ENCODE data around the gene KCNAB1.

DNA sequence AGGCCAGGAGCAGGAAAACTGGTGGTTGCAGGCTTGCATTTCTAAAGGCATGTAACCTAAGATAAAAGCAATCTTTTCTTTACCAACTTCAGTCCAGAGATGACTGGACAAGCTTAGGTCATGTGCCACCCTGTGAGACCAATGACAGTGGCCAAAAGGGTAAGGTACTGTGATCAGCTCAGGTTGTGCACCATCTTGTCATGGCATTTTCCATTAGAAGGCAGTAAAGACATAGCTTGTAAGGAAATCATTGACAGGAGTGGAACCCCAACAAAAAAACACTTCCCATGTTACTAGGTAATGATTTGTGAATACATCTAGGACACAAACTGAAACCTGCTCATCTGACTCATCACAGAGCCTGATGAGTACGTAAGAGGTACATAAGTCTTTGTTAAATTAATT lies 399.4 kb downstream of the KCNAB1 start:
- TF ChIP-seq, protein P1, sequence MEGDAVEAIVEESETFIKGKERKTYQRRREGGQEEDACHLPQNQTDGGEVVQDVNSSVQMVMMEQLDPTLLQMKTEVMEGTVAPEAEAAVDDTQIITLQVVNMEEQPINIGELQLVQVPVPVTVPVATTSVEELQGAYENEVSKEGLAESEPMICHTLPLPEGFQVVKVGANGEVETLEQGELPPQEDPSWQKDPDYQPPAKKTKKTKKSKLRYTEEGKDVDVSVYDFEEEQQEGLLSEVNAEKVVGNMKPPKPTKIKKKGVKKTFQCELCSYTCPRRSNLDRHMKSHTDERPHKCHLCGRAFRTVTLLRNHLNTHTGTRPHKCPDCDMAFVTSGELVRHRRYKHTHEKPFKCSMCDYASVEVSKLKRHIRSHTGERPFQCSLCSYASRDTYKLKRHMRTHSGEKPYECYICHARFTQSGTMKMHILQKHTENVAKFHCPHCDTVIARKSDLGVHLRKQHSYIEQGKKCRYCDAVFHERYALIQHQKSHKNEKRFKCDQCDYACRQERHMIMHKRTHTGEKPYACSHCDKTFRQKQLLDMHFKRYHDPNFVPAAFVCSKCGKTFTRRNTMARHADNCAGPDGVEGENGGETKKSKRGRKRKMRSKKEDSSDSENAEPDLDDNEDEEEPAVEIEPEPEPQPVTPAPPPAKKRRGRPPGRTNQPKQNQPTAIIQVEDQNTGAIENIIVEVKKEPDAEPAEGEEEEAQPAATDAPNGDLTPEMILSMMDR (IDR thresholded peaks at IDR 0.05), result no peak
- TF ChIP-seq POLR2AphosphoS5 (IDR thresholded peaks at IDR 0.05), result no peak
- no peak for TF ChIP-seq POLR2A (IDR thresholded peaks at IDR 0.05)
- no peak for TF ChIP-seq EP300 (IDR thresholded peaks at IDR 0.05)

All from suprapubic skin (tissue), 4 donors.